Femur (tissue), 1 donor: ENCODE measurements around the gene PREP.
"Not testable (repeated sequence)": the region's sequence is repeated elsewhere in the genome, so short reads cannot be mapped to it uniquely, and the experiment has no call there.

ENCODE experiments used
- DNase-seq: peaks from one replicate; pipeline ENCODE4 v3.0.0-alpha.2; 2017

PREP gene

DNA sequence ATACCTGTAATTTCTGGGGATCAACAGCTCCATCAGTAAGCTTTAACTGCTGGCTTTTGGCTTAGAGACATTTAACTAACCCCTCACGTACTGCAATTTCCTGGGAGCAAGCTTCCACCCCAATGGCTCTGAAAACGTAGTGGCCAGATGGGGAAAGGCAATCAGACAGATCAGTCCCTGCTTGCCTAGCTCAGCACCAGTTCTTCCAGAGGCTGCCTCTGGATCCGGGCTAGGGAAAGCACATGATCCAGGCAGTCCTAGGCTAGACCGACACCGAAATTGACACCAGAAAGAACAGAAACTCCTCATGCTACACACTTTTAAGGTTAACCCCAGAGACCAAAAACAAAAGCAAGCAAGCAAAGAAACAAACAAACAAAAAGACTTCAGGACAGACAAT is 13.3 kb downstream of the PREP start:
- DNase-seq, result no peak

DNA sequence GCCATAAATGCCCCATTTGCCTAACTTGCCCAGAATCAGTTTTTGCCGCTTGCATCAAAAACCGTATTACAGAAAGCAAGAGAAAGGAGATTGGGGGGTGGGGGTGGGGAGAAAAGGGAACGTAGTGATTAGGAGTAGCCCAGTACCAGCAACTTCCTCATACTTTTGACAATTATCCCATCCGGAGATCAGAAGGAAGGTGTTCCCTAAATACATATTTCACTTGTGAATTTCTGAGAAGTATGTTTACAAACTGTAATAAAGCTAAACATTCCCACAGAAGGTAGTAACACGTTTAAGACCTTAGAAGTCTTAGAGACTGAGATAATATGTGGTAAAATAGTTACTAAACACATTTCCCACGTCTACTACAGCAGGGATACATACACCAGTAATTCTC is 14.5 kb downstream of the PREP start:
- DNase-seq, result no peak

DNA sequence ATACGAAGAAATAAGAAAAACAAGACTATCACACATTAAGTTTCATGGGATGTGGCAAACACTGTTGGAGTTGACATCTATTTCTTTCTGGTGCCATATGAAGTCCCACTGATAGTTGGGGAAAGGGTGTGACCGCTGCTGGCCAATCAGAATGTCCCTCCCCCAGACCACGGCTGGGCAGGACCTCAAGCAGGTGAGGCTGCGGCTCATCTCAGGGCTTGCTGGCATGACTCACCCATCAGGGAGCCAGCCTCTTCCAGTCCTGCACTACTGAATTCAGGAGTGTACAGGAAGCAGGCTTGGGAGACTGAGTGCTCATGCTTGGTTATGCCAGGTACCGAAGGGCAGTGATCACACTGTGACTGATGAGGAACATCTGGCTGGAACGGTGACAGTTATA is 18.9 kb downstream of the PREP start:
- DNase-seq, result no peak

DNA sequence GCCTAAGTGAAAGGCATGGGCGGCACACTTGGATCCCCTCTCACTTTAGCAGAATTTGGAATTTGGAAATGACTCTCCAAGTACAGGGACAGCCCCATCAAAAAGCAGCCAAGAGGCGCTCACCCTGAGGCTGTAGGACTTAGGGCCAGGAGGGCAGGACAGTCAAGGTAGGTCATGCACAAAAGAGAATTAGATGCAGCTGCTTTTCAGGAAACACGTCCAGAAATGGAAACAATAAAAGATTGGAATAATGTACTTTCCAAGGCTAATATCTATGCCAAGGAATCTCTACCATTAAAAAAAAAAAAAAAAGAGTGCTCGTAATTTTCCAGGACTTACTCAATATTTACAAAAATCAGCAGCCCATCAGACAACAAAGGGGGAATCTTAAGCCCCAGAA is 19.9 kb downstream of the PREP start:
- no peak for DNase-seq

DNA sequence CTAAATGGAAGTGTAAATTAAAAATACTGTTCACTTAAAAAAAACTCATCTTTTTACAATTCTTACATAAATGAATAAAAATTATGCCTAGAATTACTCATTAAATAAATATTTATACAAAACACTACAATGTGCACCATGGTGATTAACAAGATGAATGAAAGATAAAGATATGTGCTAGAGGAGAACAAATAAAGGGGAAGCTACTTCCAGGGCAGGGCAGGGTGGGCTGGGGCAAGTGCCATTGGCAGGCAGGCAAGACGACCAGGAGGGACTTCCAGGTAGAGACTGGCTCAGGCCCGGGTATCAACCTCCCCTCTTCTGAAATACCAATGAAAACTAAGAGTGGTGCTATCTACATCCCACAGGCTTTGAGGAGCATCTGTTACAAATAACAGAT is 20.4 kb downstream of the PREP start:
- DNase-seq, result no peak

DNA sequence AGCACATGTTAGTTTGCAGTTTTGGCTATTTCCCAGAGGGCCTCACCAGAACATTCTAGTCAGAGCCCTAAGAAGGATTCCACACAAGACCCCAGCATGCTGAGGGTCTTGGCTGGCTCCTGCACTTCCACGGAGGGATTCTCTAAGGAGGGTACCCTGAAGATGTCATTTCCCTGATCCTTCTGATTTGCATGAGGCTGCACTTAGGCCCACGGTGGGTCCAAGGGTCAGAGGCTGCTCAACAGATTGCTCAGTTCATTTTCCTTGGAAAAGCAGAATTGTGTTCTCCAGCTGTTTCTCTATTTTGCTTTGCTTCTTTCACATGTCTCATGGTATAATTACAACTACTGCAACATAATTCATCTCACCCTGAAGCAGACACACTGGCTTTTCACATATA is 22.2 kb downstream of the PREP start:
- DNase-seq, result no peak

DNA sequence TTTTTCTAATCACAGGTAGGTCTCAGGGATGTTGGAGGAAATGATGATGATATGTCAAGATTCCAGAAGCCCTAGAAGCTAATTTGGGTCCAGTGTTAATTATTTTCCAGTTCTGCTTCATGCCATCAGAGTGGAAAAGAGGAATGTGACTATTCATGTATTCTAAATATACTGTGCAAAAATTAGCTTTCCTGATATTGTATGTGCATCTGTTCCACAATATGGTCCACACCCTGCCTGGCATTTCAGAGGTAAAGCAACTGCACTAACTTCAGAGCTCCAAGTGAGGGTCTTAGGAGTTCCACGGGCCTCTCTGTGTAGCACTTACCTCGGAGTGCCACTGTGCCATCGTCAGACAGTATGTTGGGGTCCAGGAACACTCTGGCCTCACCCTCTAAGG is 27.1 kb downstream of the PREP start:
- no peak for DNase-seq

DNA sequence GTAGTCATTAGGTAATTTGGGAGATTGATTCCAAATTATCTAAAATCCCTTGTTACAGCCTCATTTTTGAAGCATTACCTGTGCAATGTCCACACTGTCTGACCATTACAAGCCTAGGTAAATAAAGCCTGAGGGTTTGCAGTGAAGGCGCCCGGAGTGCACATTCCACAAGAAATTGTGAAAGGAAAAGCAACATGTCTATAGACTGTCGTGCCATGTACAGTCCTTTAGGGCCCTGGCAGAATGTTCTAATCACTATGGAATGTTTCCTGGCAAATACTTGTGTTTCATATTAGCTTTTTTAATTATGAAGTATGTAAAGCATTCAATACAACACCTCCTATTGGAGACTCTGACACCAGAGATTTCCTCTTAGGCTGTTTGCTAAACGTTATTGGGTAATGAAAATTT is 28.9 kb downstream of the PREP start:
- DNase-seq, result no peak

DNA sequence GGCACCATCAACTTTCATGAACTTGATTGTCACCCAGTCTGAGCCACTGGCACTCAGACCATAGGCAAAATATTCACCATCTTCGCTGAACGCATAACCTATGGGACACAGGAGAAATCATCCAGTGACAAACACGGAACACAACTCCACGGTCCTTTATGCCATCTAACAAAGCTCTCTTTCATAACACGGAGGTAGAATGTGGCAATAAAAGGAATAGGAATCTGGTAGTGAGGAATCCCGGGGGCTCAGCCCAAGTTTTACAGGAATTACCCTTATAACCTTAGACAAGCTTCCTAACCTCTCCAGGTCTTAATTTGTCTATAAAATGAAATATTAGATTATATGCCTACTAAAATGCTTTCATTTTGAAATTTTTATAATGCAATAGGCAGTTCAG is 29.4 kb downstream of the PREP start:
- DNase-seq, result no peak

DNA sequence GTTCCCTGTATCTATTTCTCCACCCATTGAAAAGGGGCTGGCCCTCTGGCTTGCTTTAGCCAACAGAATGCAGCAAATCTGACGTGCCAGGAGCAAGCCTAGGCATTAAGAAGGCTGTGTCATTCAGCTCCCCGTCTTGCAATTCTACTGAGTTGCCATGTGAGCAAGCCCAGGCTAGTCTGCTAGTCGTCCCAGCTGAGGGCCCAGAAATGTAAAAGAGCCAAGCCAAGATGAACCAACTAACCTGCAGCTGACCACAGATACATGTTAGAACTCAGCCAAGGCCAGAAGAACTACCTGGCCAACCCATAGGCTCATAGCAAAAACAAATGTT is 30.1 kb downstream of the PREP start:
- DNase-seq, result no peak

DNA sequence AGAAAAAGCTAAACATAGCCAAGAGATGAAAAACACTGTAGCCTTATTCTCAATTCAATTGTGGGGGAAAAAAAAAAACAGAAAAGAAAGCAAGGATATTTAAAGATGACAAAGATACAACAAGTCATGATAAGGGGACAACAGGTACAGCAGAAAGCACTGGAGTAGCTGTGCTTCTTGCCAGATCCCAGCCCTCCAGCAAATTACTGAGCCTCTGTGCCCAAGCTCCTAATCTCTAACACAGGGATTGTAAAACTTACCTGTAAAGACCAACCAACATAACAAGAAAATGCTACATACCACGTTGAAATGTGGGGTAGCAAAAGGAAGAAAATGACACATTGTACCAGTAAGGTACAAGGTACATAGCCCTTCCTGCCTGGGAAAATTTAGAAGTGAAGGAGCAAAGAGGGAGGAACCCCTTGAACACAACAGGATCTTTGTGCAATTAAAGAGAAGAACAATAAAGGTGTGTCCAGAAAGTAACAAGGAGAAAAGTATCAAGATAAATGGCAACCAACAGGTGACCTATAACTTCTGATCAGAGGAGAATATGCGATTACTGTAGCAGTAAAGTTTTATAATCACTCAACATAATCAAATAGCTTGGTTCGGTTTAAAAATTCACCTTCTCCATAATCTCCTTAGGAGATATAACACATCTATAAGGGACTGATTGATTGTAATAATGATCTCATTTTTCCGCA is 30.6 kb downstream of the PREP start:
- DNase-seq, result no peak

DNA sequence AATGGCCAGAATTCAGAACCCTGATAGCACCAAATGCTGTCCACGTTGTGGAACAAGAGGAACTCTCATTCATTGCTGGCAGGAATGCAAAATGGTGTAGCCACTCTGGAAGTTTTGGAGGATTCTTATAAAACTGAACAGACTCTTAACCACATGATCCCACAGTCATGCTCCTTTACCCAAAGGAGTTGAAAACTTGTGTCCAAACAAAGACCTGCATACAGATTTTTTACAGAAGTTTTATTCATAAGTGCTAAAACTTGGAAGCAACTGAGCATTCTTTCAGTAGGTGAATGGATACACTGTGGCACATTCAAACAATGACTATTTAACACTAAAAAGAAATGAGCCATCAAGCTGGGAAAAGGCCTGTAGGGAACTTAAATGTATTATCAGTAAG is 32.5 kb downstream of the PREP start:
- no peak for DNase-seq

DNA sequence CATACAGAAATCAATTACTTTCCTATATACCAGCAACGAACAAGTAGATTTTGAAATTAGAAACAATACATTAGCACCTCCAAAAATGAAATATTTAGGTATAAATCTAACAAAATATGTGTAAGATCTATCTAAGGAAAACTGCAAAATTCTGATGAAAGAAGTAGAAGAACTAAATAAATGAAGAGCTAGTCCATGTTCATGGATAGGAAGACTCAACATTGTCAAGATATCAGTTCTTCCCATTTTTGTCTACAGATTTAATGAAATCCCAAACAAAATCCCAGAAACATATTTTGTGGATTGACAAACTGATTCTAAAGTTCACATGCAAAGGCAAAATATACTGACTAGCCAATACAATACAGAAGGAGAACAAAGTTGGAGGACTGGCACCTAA is 33.7 kb downstream of the PREP start:
- DNase-seq, result no peak

DNA sequence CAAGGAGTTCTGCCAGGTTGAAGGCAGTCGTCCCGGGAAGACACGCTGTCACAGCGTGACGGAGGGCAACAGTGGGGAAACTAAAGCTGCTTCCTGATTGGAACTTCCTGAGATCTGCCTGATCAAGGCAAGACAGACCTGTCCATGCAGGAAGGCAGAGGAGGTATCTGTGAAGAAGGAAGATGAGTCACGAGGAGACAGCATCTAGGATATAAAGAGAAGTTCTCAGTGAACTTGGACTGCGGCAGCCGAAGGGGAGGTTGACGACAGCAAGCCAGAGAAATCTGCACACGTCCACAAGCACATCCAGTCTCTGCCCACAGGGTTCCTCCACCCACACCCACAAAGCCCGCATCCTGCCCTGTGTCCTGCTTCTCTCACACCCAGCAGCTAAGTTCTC is 38.6 kb downstream of the PREP start:
- DNase-seq, result no peak

DNA sequence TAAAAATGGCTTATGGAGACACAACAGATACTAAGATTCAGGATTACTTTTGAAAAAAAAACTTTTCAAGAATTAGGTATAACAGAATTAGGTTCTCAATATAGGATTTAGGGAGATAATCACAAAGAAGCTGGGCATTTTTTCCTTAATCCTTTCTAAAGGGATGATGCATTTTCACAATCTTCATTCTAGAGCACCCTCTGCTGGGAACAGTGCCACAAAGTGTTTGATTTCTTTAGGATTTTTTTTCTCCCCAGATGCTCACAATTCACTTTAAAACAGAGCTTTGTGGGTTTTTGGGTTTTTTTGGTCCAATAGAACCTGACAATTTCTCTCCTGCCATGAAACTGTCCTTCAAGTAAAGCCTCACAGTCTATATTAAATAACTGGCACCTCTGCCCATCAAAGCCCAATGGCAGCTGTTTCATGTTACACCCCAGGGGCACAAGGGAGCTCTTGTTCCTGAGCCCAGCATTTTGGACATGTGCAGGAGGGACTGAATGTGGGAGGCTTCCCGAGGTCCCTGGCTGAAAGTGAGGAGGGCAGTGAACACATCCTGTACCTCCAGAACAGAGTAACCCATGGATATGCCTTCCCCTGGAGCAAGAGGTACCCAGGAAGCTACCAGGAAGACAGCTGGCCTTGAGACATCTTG is 39.7 kb downstream of the PREP start:
- DNase-seq, result no peak

DNA sequence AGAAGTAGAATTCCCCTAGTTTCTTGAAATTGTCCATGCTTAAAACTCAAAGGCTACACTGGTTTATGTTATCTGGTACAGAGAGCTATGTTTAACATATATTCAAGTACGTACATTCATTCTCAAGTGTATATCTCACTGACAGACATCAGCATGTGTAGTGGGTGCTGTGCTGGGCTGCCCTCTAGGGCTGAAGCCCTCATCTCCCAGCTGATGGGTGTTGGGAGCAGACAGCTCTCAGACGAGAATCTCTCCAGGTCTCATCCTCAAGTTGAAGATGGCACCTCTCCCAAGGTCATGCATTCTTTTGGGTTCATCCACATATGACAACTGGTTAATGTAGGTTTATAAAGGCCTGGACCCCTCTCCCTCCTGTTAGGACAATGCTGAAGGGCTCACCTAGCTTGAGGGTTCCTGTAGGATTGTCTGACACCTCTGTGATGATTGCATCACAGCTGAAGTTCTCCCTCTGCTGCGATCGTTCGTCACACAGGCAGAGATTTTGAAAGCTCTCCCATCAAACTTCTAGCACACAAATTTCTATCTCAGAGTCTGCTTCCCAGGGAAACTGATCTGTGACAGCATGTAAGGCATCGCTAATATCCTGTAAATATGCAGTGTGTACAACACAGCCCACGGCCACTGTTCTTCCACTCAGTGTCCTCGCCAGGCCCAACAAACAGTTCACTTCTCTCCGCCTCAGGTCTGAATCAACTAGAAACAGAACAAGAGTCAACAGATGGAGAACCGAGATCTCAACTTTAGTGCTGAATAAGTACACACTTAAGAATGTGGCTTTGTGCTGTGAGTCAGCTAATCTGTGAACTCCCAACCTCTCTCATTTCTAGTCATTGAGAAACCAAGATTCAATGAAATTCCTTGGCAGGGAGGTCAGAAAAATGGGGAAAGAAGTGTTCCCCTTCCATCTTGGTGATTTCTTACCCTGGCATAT is 43.2 kb downstream of the PREP start:
- DNase-seq, result no peak

DNA sequence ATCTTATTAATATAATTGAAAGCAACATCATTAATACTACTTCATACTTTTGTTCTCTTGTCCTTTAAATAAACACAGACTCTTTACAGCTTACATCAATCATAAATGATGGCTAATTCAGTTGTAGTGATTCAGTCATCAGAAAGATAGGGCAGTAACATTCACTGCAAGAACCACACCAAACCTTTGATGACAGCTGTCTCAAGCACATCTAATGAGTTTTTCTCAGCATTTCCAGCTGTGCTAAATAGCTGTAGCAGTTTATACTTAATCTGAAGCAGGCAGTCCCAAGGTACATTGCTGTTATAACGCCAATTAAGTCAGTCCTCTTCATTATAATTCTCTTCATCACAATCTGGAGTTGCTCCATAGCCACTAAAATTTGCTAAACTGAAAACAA is 45.7 kb downstream of the PREP start:
- DNase-seq, result no peak

DNA sequence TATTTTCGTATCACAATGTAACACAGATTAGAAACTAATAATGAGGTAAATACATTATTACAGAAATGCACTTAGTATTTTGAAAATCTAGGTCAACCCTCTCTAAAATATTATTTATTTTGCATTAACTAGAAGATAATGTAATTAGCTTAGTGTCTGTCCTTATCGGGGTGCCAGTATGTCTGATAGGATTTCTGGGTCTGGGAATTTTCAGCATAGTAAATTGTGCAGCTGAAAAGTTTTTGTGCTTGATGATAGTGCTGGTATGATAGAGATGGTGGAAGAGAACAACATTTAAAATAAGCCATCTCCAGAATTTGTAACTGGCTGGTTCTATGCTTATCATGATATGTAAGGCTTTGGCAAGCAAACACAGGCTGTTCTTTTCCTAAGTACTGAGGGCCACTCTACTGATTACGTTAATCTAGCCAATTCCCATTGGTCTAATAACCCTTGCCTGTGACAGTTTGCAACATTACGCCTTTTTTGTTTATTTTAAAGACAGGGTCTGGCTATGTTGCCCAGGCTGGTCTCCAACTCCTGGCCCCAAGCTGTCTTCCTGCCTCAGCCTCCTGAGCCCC is 50.8 kb downstream of the PREP start:
- no peak for DNase-seq

DNA sequence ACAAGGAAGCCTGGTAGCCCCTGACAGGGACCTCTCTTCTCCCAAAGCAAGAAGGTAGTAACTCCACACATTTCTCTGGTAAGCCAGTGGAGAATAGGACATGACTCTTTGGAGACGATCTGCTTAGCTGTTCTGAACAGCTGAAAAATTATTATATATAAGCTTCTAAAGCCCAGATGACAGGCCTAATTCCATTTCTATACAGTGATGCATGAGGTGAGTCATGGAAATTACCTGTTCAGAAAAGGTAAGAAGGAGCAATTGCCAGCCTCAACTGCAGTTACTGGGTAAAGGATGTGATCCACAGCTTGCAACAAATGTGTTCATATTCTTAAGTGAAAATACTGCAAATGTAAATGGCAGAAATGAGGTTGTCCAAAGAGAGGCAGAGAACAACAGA is 54.0 kb downstream of the PREP start:
- no peak for DNase-seq

DNA sequence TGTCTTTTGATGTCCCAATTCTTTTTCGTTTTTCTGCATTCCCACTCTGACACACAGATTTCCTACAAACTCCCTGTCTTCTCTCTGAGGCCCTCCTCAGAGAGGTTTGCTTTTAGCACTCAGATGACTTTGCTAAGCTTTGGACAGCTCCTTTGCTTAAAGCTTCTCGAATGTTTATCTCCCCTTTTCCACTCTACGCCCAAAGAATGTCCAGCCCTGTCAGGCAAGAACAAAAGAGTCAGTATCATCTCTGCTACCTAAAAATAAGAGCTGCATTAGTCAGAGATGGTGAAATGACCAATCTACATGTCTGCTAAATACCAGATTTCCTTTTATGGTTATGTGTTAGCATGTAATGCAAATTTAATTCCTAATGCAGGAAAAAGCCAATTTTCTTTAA is 56.8 kb downstream of the PREP start:
- DNase-seq, result no peak

DNA sequence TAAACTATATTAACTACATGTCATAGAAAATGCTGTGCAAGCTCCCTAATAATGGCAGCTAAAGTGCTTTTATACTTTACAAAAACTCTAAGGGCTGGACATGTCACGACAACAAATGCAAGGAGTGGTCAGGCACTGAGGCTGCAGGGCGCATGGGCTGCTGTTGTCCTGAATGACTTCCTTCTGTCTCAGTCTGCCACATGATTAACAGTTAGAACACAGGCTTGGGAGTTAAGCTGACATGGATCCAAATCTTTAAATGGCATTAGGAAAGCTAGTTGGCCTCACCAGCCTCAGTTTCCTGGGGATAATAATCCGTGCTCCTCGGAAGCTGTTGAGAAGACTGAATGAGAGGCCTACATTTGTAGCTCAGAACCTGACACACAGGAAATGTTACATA is 57.4 kb downstream of the PREP start:
- no peak for DNase-seq

DNA sequence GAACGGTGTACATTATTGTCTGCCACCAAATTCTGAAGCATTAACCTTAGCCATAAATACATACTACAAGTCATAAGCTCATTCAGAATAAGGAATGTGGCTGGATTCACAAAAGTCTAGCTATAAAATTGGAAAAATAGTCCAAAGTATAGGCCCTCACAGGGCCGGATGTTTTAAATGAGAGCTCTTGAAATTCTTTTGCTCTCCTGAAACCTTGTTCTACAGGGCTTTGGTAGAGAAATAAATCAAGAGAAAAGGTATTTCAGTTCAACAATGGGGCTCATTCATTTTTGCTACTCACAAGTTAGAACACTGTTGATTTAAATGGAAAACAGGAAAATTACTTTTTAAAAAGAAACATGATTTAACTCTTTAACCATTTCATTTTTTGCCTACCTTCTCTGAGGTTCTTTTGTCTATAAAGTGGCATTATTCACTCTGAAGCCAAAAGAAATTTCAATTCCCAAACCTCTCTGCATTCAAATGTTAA is 58.0 kb downstream of the PREP start:
- no peak for DNase-seq

DNA sequence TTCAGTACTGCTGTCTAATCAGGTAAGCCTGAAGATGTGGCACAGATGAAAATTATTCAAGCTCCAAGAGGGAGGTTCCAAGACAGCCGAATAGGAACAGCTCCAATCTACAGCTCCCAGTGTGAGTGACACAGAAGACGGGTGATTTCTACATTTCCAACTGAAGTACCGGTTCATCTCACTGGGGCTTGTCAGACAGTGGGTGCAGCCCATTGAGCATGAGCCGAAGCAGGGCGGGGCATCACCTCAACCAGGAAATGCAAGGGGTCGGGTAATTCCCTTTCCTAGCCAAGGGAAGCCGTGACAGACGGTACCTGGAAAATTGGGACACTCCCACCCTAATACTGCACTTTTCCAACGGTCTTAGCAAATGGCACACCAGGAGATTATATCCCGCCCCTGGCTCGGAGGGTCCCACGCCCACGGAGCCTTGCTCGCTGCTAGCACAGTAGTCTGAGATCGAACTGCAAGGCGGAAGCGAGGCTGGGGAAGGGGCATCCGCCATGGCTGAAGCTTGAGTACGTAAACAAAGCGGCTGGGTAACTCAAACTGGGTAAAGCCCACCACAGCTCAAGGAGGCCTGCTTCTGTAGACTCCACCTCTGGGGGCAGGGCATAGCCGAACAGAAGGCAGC is 64.4 kb downstream of the PREP start:
- DNase-seq, result not testable (repeated sequence)
